ENCODE measurements around the gene ITPK1. TPM values are rescaled to one million over a fixed set of nuclear protein-coding genes. Genes with fewer than 3 reads are reported as not detected.

Gene ITPK1
- total RNA-seq, 3 donors from 2014 or later (not counting 1 experiment from before 2014, with no cell fraction given), result 73.2 to 74.8 (median 74.4) TPM

DNA sequence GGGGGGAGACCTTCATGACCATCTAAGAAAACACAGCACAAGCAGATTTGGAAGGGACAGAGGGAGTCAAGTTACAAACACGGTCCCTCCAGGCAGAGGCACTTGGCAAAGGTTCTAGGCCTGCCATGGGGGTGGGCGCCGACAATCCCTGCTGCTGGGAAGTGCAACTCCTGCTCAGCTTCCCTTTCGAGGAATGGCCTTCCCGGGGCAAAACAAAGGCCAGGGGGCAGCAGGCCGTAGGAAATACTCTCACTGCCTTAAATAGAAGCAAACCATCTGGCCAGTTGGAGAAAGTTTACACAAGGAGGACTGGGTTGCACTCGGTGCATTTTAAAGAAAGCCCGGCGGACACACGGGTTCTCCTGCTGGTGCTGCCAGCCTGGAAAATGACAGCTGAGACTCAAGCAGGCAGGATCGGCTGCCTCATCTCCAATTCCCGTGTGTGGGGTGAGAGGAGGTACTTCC, 65.8 kb downstream of the ITPK1 start:
- Histone ChIP-seq H3K9me3 (ENCODE audit: control insufficient read depth, insufficient read depth, low read length) (no peaks in the 10 kb centered on the region), H3K36me3 (ENCODE audit: control insufficient read depth, insufficient read depth, low read length) (peaks cover 2% of the 10 kb centered on the region), H3K4me3 (ENCODE audit: low read length) (no peak overlapping the region), H3K4me1 (ENCODE audit: control insufficient read depth, insufficient read depth, low read length) (peaks cover 21% of the 10 kb centered on the region), H3K27ac (ENCODE audit: low read length) (no peak overlapping the region), H3K27me3 (ENCODE audit: control insufficient read depth, insufficient read depth, low read length) (no peaks in the 10 kb centered on the region)
- WGBS (ENCODE audit: insufficient coverage), result 95% methylated on average over 12 of the region's 12 CpGs
- H3K27ac Mint-ChIP-seq, result no peak overlapping the region
- H3K27me3 Mint-ChIP-seq (ENCODE audit: low read depth in 2 of 2), result no peaks in the 10 kb centered on the region
- no peak for ATAC-seq
- H3K4me1 Mint-ChIP-seq, result peaks cover 20 to 31% of the 10 kb centered on the region in 2 donors
- intact Hi-C loops (cut with micrococcal nuclease), result no loop called here
- no peaks in the 10 kb centered on the region for H3K36me3 Mint-ChIP-seq
- no peak for DNase-seq
- H3K4me3 Mint-ChIP-seq, result no peak overlapping the region
- H3K9me3 Mint-ChIP-seq, result no peaks in the 10 kb centered on the region
- TF ChIP-seq, protein P1, sequence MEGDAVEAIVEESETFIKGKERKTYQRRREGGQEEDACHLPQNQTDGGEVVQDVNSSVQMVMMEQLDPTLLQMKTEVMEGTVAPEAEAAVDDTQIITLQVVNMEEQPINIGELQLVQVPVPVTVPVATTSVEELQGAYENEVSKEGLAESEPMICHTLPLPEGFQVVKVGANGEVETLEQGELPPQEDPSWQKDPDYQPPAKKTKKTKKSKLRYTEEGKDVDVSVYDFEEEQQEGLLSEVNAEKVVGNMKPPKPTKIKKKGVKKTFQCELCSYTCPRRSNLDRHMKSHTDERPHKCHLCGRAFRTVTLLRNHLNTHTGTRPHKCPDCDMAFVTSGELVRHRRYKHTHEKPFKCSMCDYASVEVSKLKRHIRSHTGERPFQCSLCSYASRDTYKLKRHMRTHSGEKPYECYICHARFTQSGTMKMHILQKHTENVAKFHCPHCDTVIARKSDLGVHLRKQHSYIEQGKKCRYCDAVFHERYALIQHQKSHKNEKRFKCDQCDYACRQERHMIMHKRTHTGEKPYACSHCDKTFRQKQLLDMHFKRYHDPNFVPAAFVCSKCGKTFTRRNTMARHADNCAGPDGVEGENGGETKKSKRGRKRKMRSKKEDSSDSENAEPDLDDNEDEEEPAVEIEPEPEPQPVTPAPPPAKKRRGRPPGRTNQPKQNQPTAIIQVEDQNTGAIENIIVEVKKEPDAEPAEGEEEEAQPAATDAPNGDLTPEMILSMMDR (IDR thresholded peaks at IDR 0.05), result no peak

DNA sequence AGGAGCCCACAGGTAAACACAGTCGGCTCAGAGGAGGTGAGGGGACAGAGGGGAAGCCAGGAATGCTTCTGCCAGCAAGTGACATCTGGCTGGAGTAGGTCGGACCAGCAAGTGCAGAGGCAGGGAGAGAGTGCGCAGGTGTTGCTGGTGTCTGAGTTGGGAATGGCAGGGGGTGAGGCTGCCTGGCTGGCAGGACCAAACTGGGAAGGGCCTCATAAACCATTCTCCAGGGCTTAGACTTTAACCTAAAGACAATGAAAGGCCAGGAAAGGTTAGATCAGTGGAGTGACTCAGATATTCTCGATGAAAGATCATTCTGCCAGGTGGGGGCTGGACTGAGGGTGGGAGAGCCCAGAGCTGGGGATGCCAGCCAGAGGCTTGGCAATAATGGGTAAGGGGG, 66.4 kb downstream of the ITPK1 start:
- no peaks in the 10 kb centered on the region for H3K9me3 Mint-ChIP-seq
- H3K4me1 Mint-ChIP-seq, result peaks cover 26 to 35% of the 10 kb centered on the region in 2 donors
- ATAC-seq (no peak), DNase-seq (no peak)
- Histone ChIP-seq H3K9me3 (ENCODE audit: control insufficient read depth, insufficient read depth, low read length) (no peaks in the 10 kb centered on the region), H3K4me3 (ENCODE audit: low read length) (no peak overlapping the region), H3K27ac (ENCODE audit: low read length) (no peak overlapping the region), H3K4me1 (ENCODE audit: control insufficient read depth, insufficient read depth, low read length) (peaks cover 26% of the 10 kb centered on the region), H3K36me3 (ENCODE audit: control insufficient read depth, insufficient read depth, low read length) (peaks cover 2% of the 10 kb centered on the region), H3K27me3 (ENCODE audit: control insufficient read depth, insufficient read depth, low read length) (no peaks in the 10 kb centered on the region)
- no peak overlapping the region for H3K4me3 Mint-ChIP-seq
- no peaks in the 10 kb centered on the region for H3K27me3 Mint-ChIP-seq (ENCODE audit: low read depth in 2 of 2)
- H3K27ac Mint-ChIP-seq, result peak overlapping the region in 1 of 2 donors; percentile 3
- no peaks in the 10 kb centered on the region for H3K36me3 Mint-ChIP-seq
- intact Hi-C loops (cut with micrococcal nuclease), result no loop called here
- TF ChIP-seq, protein P1 (IDR thresholded peaks at IDR 0.05), result no peak
- WGBS (ENCODE audit: insufficient coverage), result 94% methylated on average over 4 of the region's 4 CpGs

DNA sequence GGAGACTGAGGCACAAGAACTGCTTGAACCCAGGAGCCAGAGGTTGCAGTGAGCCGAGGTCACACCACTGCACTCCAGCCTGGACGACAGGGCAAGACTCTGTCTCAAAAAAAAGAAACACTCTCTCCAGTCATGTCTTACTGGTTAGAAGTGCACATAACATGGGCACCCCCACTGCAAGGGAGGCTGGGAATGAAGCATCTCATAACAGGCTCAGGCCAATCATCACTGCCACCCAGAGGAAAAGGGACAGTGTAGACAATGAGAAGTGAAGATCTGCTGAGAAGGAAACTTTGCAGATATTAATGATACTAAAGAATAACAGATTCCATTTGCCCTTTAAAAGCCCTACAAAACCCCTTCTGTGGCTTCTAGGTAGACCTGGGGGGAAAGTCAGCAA, 66.9 kb downstream of the ITPK1 start:
- no peaks in the 10 kb centered on the region for H3K36me3 ChIP-seq (ENCODE audit: control insufficient read depth, insufficient read depth, low read length)
- intact Hi-C loops (cut with micrococcal nuclease), result no loop called here
- no peak for DNase-seq
- no peaks in the 10 kb centered on the region for H3K9me3 ChIP-seq (ENCODE audit: control insufficient read depth, insufficient read depth, low read length)
- no peak overlapping the region for H3K27ac ChIP-seq (ENCODE audit: low read length)
- peak overlapping the region in 1 of 2 donors; percentile 3 for H3K27ac Mint-ChIP-seq
- no peak for ATAC-seq
- no peak overlapping the region for H3K4me3 Mint-ChIP-seq
- H3K27me3 ChIP-seq (ENCODE audit: control insufficient read depth, insufficient read depth, low read length), result no peaks in the 10 kb centered on the region
- peaks cover 31% of the 10 kb centered on the region for H3K4me1 ChIP-seq (ENCODE audit: control insufficient read depth, insufficient read depth, low read length)
- 100% methylated on average over 2 of the region's 2 CpGs for WGBS (ENCODE audit: insufficient coverage)
- no peak overlapping the region for H3K4me3 ChIP-seq (ENCODE audit: low read length)
- TF ChIP-seq, protein P1 (IDR thresholded peaks at IDR 0.05), result no peak
- H3K27me3 Mint-ChIP-seq (ENCODE audit: low read depth in 2 of 2), result no peaks in the 10 kb centered on the region
- peaks cover 31 to 40% of the 10 kb centered on the region in 2 donors for H3K4me1 Mint-ChIP-seq
- no peaks in the 10 kb centered on the region for H3K36me3 Mint-ChIP-seq
- no peaks in the 10 kb centered on the region for H3K9me3 Mint-ChIP-seq

DNA sequence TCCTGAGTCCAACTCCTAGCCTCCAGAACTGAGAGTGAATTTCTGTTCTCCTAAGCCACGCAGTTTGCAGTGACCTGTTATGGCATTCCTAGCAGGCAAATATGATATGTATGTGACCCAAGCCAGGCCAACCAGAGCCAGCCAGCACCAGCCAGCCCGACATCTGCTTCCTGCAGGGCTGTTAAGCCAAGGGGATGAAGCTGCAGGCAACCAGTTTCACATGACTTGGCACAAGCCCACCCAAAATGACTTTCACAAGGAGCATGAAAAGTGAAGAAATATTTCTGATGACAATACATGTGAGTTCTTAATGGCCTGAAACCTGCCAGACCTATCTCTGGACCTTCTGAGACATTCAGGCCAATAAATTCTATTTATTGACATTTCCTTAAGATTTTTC, 68.1 kb downstream of the ITPK1 start:
- ATAC-seq (no peak), DNase-seq (no peak)
- Mint-ChIP-seq H3K4me3 (no peak overlapping the region), H3K27me3 (ENCODE audit: low read depth in 2 of 2) (no peaks in the 10 kb centered on the region), H3K27ac (no peak overlapping the region), H3K36me3 (no peaks in the 10 kb centered on the region), H3K4me1 (peaks cover 42 to 46% of the 10 kb centered on the region in 2 donors), H3K9me3 (no peaks in the 10 kb centered on the region)
- TF ChIP-seq, protein P1 (IDR thresholded peaks at IDR 0.05), result no peak
- intact Hi-C loops (cut with micrococcal nuclease), result no loop called here
- no peaks in the 10 kb centered on the region for H3K36me3 ChIP-seq (ENCODE audit: control insufficient read depth, insufficient read depth, low read length)
- no peaks in the 10 kb centered on the region for H3K27me3 ChIP-seq (ENCODE audit: control insufficient read depth, insufficient read depth, low read length)
- H3K4me1 ChIP-seq (ENCODE audit: control insufficient read depth, insufficient read depth, low read length), result peaks cover 40% of the 10 kb centered on the region
- no peaks in the 10 kb centered on the region for H3K9me3 ChIP-seq (ENCODE audit: control insufficient read depth, insufficient read depth, low read length)
- no peak overlapping the region for H3K4me3 ChIP-seq (ENCODE audit: low read length)
- H3K27ac ChIP-seq (ENCODE audit: low read length), result no peak overlapping the region
- 82% methylated on average over 2 of the region's 2 CpGs for WGBS (ENCODE audit: insufficient coverage)
